ENCODE data around the gene CUL3.

CUL3 gene

GRCh38 chr2:224466304-224466895 is 118.8 kb downstream of the CUL3 start:
- no peak for DNase-seq

- no peak for DNase-seq
Measured at GRCh38 chr2:224461391-224461790, 123.8 kb downstream of the CUL3 start.

GRCh38 chr2:224457408-224458096 is 127.6 kb downstream of the CUL3 start:
- no peak for DNase-seq

- DNase-seq, result no peak
Measured at GRCh38 chr2:224453892-224454291, 131.3 kb downstream of the CUL3 start.

GRCh38 chr2:224449212-224450147 is 135.7 kb downstream of the CUL3 start:
- no peak for DNase-seq

- no peak for DNase-seq
Measured at GRCh38 chr2:224448236-224448635, 136.9 kb downstream of the CUL3 start.

GRCh38 chr2:224444783-224445182 is 140.4 kb downstream of the CUL3 start:
- no peak for DNase-seq

GRCh38 chr2:224444021-224444420 is 141.1 kb downstream of the CUL3 start:
- no peak for DNase-seq

- DNase-seq, result no peak
Measured at GRCh38 chr2:224442071-224442967, 142.8 kb downstream of the CUL3 start.

GRCh38 chr2:224440988-224441387 is 144.2 kb downstream of the CUL3 start:
- no peak for DNase-seq

- DNase-seq, result no peak
Measured at GRCh38 chr2:224438726-224439125, 146.4 kb downstream of the CUL3 start.

- no peak for DNase-seq
Measured at GRCh38 chr2:224436634-224437033, 148.5 kb downstream of the CUL3 start.

GRCh38 chr2:224434618-224435017 is 150.5 kb downstream of the CUL3 start:
- no peak for DNase-seq

- DNase-seq, result no peak
Measured at GRCh38 chr2:224433442-224433841, 151.7 kb downstream of the CUL3 start.

- DNase-seq, result no peak
Measured at GRCh38 chr2:224432003-224432579, 153.1 kb downstream of the CUL3 start.

GRCh38 chr2:224429441-224429810 is 155.7 kb downstream of the CUL3 start:
- no peak for DNase-seq

- DNase-seq, result no peak
Measured at GRCh38 chr2:224428787-224429440, 156.2 kb downstream of the CUL3 start.

GRCh38 chr2:224427471-224427870 is 157.7 kb downstream of the CUL3 start:
- DNase-seq, result no peak

GRCh38 chr2:224426656-224427055 is 158.5 kb downstream of the CUL3 start:
- DNase-seq, result no peak

- DNase-seq, result no peak
Measured at GRCh38 chr2:224421065-224421464, 164.1 kb downstream of the CUL3 start.
